DOHH2 (cell line): Measurements from ENCODE around the gene ALKAL2.
"Not testable (repeated sequence)": the region's sequence is repeated elsewhere in the genome, so short reads cannot be mapped to it uniquely, and the experiment has no call there.

Source experiments
- H3F3A ChIP-seq: fragments of 200-600 bp; sonication (generic), shearing (Covaris generic); 2 replicates; pipeline ENCODE4 v1.6.0; 2016; ENCODE audit warnings: antibody characterized with exemption, mild to moderate bottlenecking; ENCODE audit not compliant: control insufficient read depth, insufficient read depth
- H3K27ac ChIP-seq: fragments of 200-600 bp; sonication (generic); 2 replicates; pipeline ENCODE4 v1.5.1; 2014; ENCODE audit warnings: low read depth, mild to moderate bottlenecking, low read length, moderate library complexity
- H3K27me3 ChIP-seq: fragments of 200-600 bp; sonication (generic); 2 replicates; pipeline ENCODE4 v1.6.1; 2014; ENCODE audit warnings: mild to moderate bottlenecking, low read length, mixed read lengths; ENCODE audit not compliant: control insufficient read depth
- H3K36me3 ChIP-seq: fragments of 200-600 bp; sonication (generic); 2 replicates; pipeline ENCODE4 v1.6.1; 2014; ENCODE audit warnings: mild to moderate bottlenecking, low read length, moderate library complexity, mixed read lengths; ENCODE audit not compliant: control insufficient read depth
- H3K4me1 ChIP-seq: fragments of 200-600 bp; sonication (generic); 2 replicates; pipeline ENCODE4 v1.6.1; 2014; ENCODE audit warnings: mild to moderate bottlenecking, low read length, mixed read lengths; ENCODE audit not compliant: control insufficient read depth
- H3K4me2 ChIP-seq: fragments of 200-600 bp; sonication (generic); 2 replicates; pipeline ENCODE4 v1.6.0; 2014; ENCODE audit warnings: mild to moderate bottlenecking, low read length, moderate library complexity
- H3K4me3 ChIP-seq: fragments of 200-600 bp; sonication (generic); 2 replicates; pipeline ENCODE4 v1.5.1; 2014; ENCODE audit warnings: mild to moderate bottlenecking, low read length, mixed read lengths
- H3K79me2 ChIP-seq: fragments of 200-600 bp; sonication (generic); 2 replicates; pipeline ENCODE4 v1.6.1; 2014; ENCODE audit warnings: mild to moderate bottlenecking, low read length, mixed read lengths; ENCODE audit not compliant: control insufficient read depth
- H3K9me2 ChIP-seq: fragments of 200-600 bp; sonication (generic); replicated peaks from 2 replicates; pipeline ENCODE4 v1.6.1; 2014; ENCODE audit warnings: mild to moderate bottlenecking, low read length, mixed read lengths; ENCODE audit not compliant: control insufficient read depth
- H3K9me3 ChIP-seq: fragments of 200-600 bp; sonication (generic); 2 replicates; pipeline ENCODE4 v1.6.1; 2014; ENCODE audit warnings: antibody characterized with exemption, low read length, mixed read lengths; ENCODE audit not compliant: control insufficient read depth, insufficient read depth
- H4K20me1 ChIP-seq: fragments of 200-600 bp; sonication (generic); 2 replicates; pipeline ENCODE4 v1.6.0; 2014; ENCODE audit warnings: low read depth, mild to moderate bottlenecking, antibody characterized with exemption, low read length, moderate library complexity; ENCODE audit not compliant: control insufficient read depth, insufficient read depth
- CTCF ChIP-seq: fragments of 200-600 bp; sonication (generic); IDR thresholded peaks from one replicate; pipeline ENCODE4 v1.5.1; 2014; ENCODE audit warnings: antibody characterized with exemption, mild to moderate bottlenecking, low read depth, low read length; ENCODE audit not compliant: poor library complexity, severe bottlenecking
- EZH2phosphoT487 ChIP-seq: fragments of 200-600 bp; sonication (generic); IDR thresholded peaks from 2 replicates; pipeline ENCODE4 v1.6.1; 2017; ENCODE audit warnings: borderline replicate concordance, mild to moderate bottlenecking, antibody characterized with exemption, low read length, moderate library complexity, mixed read lengths

The ALKAL2 gene

GRCh38 chr2:287911-288757, at the start of gene ALKAL2:
Gene ALKAL2, minus strand, starts transcription at chr2:288091. Its CDS starts 256 bp downstream, at chr2:287835.
- Histone ChIP-seq H3F3A (peaks cover 2% of the 10 kb centered on the region; the same call in 1 of the 2 replicates), H4K20me1 (no peaks in the 10 kb centered on the region), H3K27me3 (peaks cover 19% of the 10 kb centered on the region), H3K4me3 (0 out of 2 replicates have a peak within 1 kb of the TSS, but pooled peaks have one; percentile 24), H3K9me3 (no peaks in the 10 kb centered on the region), H3K4me1 (no peaks in the 10 kb centered on the region), H3K9me2 (no peaks in the 10 kb centered on the region), H3K36me3 (no peaks in the 10 kb centered on the region), H3K79me2 (no peaks in the 10 kb centered on the region), H3K4me2 (peak within 1 kb of the TSS; percentile 7; the same call in 1 of the 2 replicates), H3K27ac (no peak within 1 kb of the TSS)
- TF ChIP-seq EZH2phosphoT487, result no peak
- TF ChIP-seq CTCF, result no peak

GRCh38 chr2:336949-337348, 49.1 kb upstream of the ALKAL2 start:
- H3K4me2 ChIP-seq, H3K79me2 ChIP-seq, H3K4me3 ChIP-seq, H4K20me1 ChIP-seq, H3K27me3 ChIP-seq, H3F3A ChIP-seq, H3K36me3 ChIP-seq, H3K9me2 ChIP-seq, H3K27ac ChIP-seq: not testable (repeated sequence)
- Histone ChIP-seq H3K9me3 (peaks cover 30% of the 10 kb centered on the region), H3K4me1 (peaks cover 14% of the 10 kb centered on the region)

- Histone ChIP-seq H3K27ac (no peak overlapping the region), H4K20me1 (no peaks in the 10 kb centered on the region), H3K36me3 (no peaks in the 10 kb centered on the region), H3K4me2 (no peak overlapping the region), H3F3A (no peaks in the 10 kb centered on the region), H3K4me3 (no peak overlapping the region), H3K27me3 (no peaks in the 10 kb centered on the region), H3K4me1 (peaks cover 8% of the 10 kb centered on the region), H3K9me3 (peaks cover 30% of the 10 kb centered on the region), H3K9me2 (no peaks in the 10 kb centered on the region), H3K79me2 (no peaks in the 10 kb centered on the region)
- no peak for TF ChIP-seq EZH2phosphoT487
- no peak for TF ChIP-seq CTCF
Measured at GRCh38 chr2:336360-336759, 48.5 kb upstream of the ALKAL2 start.

- Histone ChIP-seq H3K36me3 (no peaks in the 10 kb centered on the region), H3F3A (no peaks in the 10 kb centered on the region), H3K9me2 (no peaks in the 10 kb centered on the region; the same call in 1 of the 2 replicates), H3K27me3 (no peaks in the 10 kb centered on the region), H3K4me1 (no peaks in the 10 kb centered on the region), H3K27ac (no peak overlapping the region), H3K79me2 (no peaks in the 10 kb centered on the region), H3K4me2 (no peak overlapping the region), H4K20me1 (no peaks in the 10 kb centered on the region), H3K9me3 (peaks cover 16% of the 10 kb centered on the region; the same call in 1 of the 2 replicates), H3K4me3 (no peak overlapping the region)
- no peak for TF ChIP-seq EZH2phosphoT487
- TF ChIP-seq CTCF, result peak; percentile 29
Measured at GRCh38 chr2:332592-332991, 44.7 kb upstream of the ALKAL2 start.
